ENCODE measurements around the gene SEPTIN5.

- TF ChIP-seq, protein P1, sequence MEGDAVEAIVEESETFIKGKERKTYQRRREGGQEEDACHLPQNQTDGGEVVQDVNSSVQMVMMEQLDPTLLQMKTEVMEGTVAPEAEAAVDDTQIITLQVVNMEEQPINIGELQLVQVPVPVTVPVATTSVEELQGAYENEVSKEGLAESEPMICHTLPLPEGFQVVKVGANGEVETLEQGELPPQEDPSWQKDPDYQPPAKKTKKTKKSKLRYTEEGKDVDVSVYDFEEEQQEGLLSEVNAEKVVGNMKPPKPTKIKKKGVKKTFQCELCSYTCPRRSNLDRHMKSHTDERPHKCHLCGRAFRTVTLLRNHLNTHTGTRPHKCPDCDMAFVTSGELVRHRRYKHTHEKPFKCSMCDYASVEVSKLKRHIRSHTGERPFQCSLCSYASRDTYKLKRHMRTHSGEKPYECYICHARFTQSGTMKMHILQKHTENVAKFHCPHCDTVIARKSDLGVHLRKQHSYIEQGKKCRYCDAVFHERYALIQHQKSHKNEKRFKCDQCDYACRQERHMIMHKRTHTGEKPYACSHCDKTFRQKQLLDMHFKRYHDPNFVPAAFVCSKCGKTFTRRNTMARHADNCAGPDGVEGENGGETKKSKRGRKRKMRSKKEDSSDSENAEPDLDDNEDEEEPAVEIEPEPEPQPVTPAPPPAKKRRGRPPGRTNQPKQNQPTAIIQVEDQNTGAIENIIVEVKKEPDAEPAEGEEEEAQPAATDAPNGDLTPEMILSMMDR (IDR thresholded peaks at IDR 0.05; ENCODE audit: low read depth, low read length) = no peak
- TF ChIP-seq EZH2phosphoT487 (IDR thresholded peaks at IDR 0.05; ENCODE audit: low read depth) = no peak
These were observed 13.4 kb upstream of the SEPTIN5 start for GRCh38 chr22:19700790-19701419.
